Ishikawa (cell line): Measurements from ENCODE around the gene MPO.

Experiments
- CEBPB ChIP-seq: IDR thresholded peaks from 2 replicates; pipeline ENCODE4 v1.6.1; 2012
- CREB1 ChIP-seq: IDR thresholded peaks from 2 replicates; pipeline ENCODE4 v1.6.1; 2012; ENCODE audit warnings: low read depth
- EGR1 ChIP-seq: IDR thresholded peaks from 2 replicates; pipeline ENCODE4 v1.6.1; 2012
- EP300 ChIP-seq: IDR thresholded peaks from 2 replicates; pipeline ENCODE4 v1.6.1; 2012; ENCODE audit warnings: borderline replicate concordance
- FOXM1 ChIP-seq: IDR thresholded peaks from 2 replicates; pipeline ENCODE4 v1.6.1; 2012; ENCODE audit warnings: low read depth, borderline replicate concordance
- NFIC ChIP-seq: IDR thresholded peaks from 2 replicates; pipeline ENCODE4 v1.6.1; 2012
- RAD21 ChIP-seq: IDR thresholded peaks from 2 replicates; pipeline ENCODE4 v1.6.1; 2012; ENCODE audit warnings: low read depth
- REST ChIP-seq: IDR thresholded peaks from 2 replicates; pipeline ENCODE4 v1.6.1; 2012; ENCODE audit warnings: low read depth, mild to moderate bottlenecking
- TAF1 ChIP-seq: IDR thresholded peaks from 2 replicates; pipeline ENCODE4 v1.6.1; 2012; ENCODE audit warnings: low read depth, mild to moderate bottlenecking
- TCF12 ChIP-seq: IDR thresholded peaks from 2 replicates; pipeline ENCODE4 v1.6.1; 2012; ENCODE audit warnings: low read depth
- TEAD4 ChIP-seq: IDR thresholded peaks from 2 replicates; pipeline ENCODE4 v1.6.1; 2012
- YY1 ChIP-seq: IDR thresholded peaks from 2 replicates; pipeline ENCODE4 v1.6.1; 2012; ENCODE audit warnings: low read depth
- ZBTB7A ChIP-seq: IDR thresholded peaks from 2 replicates; pipeline ENCODE4 v1.6.1; 2012; ENCODE audit warnings: low read depth
- TF ChIP-seq, protein P1 (sequence below): IDR thresholded peaks from 2 replicates; pipeline ENCODE4 v1.6.1; 2012
- TF ChIP-seq, protein P2 (sequence below): IDR thresholded peaks from 2 replicates; pipeline ENCODE4 v1.6.1; 2012

Gene MPO

GRCh38 chr17:58224315-58224714, 56.4 kb downstream of the MPO start:
- TF ChIP-seq, protein P1, sequence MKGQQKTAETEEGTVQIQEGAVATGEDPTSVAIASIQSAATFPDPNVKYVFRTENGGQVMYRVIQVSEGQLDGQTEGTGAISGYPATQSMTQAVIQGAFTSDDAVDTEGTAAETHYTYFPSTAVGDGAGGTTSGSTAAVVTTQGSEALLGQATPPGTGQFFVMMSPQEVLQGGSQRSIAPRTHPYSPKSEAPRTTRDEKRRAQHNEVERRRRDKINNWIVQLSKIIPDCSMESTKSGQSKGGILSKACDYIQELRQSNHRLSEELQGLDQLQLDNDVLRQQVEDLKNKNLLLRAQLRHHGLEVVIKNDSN = no peak
- TF ChIP-seq RAD21 = no peak
- no peak for TF ChIP-seq TAF1
- no peak for TF ChIP-seq ZBTB7A
- TF ChIP-seq EP300 = no peak
- no peak for TF ChIP-seq CEBPB
- TF ChIP-seq TEAD4 = no peak
- TF ChIP-seq REST = no peak
- TF ChIP-seq, protein P2, sequence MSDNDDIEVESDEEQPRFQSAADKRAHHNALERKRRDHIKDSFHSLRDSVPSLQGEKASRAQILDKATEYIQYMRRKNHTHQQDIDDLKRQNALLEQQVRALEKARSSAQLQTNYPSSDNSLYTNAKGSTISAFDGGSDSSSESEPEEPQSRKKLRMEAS = no peak
- no peak for TF ChIP-seq FOXM1
- no peak for TF ChIP-seq YY1
- TF ChIP-seq TCF12 = no peak
- TF ChIP-seq EGR1 = no peak
- no peak for TF ChIP-seq NFIC
- TF ChIP-seq CREB1 = no peak
